Measurements from ENCODE around the gene PLCE1. TPM values are rescaled to one million over a fixed set of nuclear protein-coding genes. Genes with fewer than 3 reads are reported as not detected.
"Not testable (repeated sequence)": the region's sequence is repeated elsewhere in the genome, so short reads cannot be mapped to it uniquely, and the experiment has no call there.

PLCE1 gene
- polyA plus RNA-seq, 1 donor (not counting 4 experiments of a cell fraction or from before 2014, with no cell fraction given) = 0.01 TPM

DNA sequence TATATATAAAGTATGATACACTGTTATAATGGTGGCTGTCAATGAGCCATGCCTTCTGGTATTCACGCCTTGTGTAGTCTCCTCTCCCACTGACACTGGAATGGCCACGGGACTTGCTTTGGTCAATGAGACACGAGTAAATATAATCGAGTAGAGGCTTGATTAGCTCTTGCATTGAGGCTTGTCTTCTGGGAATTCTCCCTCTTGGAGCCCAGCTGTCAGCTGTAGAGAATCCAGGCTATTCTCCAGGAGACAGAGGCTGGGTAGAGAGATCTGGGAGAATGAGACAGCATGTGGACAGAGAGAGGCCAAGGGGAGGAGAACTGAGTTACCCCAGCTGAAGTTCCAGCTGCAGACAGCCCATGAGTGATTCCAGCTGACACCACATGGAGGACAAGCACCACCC, 25.2 kb upstream of the PLCE1 start:
- no peaks in the 10 kb centered on the region for H3K4me1 ChIP-seq (ENCODE audit: control insufficient read depth, extremely low read depth, insufficient read depth, low read length)
- dilution Hi-C loops (cut with MboI; ENCODE audit: extremely low pct_ligation_motif_present, low sequenced_read_pairs) = no loop called here
- FAIRE-seq = no peak

DNA sequence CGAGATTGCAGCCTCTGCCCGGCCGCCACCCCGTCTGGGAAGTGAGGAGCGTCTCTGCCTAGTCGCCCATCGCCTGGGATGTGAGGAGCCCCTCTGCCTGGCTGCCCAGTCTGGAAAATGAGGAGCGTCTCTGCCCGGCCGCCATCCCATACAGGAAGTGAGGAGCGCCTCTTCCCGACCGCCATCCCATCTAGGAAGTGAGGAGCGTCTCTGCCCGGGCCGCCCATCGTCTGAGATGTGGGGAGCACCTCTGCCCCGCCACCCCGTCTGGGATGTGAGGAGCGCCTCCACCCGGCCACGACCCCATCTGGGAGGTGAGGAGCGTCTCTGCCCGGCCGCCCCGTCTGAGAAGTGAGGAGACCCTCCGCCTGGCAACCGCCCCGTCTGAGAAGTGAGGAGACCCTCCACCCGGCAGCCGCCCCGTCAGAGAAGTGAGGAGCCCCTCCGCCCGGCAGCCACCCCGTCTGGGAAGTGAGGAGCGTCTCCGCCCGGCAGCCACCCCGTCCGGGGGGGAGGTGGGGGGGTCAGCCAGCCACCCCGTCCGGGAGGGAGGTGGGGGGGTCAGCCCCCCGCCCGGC, 23.2 kb upstream of the PLCE1 start:
- dilution Hi-C loops (cut with MboI; ENCODE audit: extremely low pct_ligation_motif_present, low sequenced_read_pairs); H3K4me3 ChIP-seq (ENCODE audit: control insufficient read depth in 2 of 3, extremely low read depth in 1 of 3, insufficient read depth in 2 of 3, low read depth in 1 of 3, low read length in 3 of 3); H3K4me1 ChIP-seq (ENCODE audit: control insufficient read depth, extremely low read depth, insufficient read depth, low read length); H3K79me2 ChIP-seq (ENCODE audit: control insufficient read depth, insufficient read depth, low read length); H4K20me1 ChIP-seq (ENCODE audit: control insufficient read depth, extremely low read depth, insufficient read depth, low read length); H3K36me3 ChIP-seq (ENCODE audit: control insufficient read depth in 2 of 2, extremely low read depth in 1 of 2, insufficient read depth in 2 of 2, low read length in 2 of 2); FAIRE-seq; H3K27me3 ChIP-seq (ENCODE audit: control insufficient read depth, extremely low read depth, insufficient read depth, low read length); H3K9me1 ChIP-seq (ENCODE audit: control insufficient read depth, extremely low read depth, insufficient read depth, low read length); H3K27ac ChIP-seq (ENCODE audit: control insufficient read depth, insufficient read depth, low read length); H3K9me3 ChIP-seq (ENCODE audit: control insufficient read depth, low read depth, low read length); H3K4me2 ChIP-seq (ENCODE audit: control insufficient read depth, extremely low read depth, insufficient read depth, low read depth, low read length); DNase-seq (ENCODE audit: low read depth, low spot score); H3K9ac ChIP-seq (ENCODE audit: control insufficient read depth, extremely low read depth, insufficient read depth, low read length); H2AFZ ChIP-seq (ENCODE audit: control insufficient read depth, low read length): not testable (repeated sequence)

More for the DNA sequence above, 25.2 kb upstream of the PLCE1 start:
- no peak overlapping the region for H3K27ac ChIP-seq (ENCODE audit: control insufficient read depth, insufficient read depth, low read length)
- DNase-seq (ENCODE audit: low read depth, low spot score) = no peak
- no peak overlapping the region for H2AFZ ChIP-seq (ENCODE audit: control insufficient read depth, low read length)
- H3K79me2 ChIP-seq (ENCODE audit: control insufficient read depth, insufficient read depth, low read length) = no peaks in the 10 kb centered on the region
- no peak overlapping the region for H3K4me2 ChIP-seq (ENCODE audit: control insufficient read depth, extremely low read depth, insufficient read depth, low read depth, low read length)
- no peaks in the 10 kb centered on the region for H3K9me1 ChIP-seq (ENCODE audit: control insufficient read depth, extremely low read depth, insufficient read depth, low read length)
- H4K20me1 ChIP-seq (ENCODE audit: control insufficient read depth, extremely low read depth, insufficient read depth, low read length) = no peaks in the 10 kb centered on the region
- no peaks in the 10 kb centered on the region for H3K36me3 ChIP-seq (ENCODE audit: control insufficient read depth in 2 of 2, extremely low read depth in 1 of 2, insufficient read depth in 2 of 2, low read length in 2 of 2)
- H3K9ac ChIP-seq (ENCODE audit: control insufficient read depth, extremely low read depth, insufficient read depth, low read length) = no peak overlapping the region
- H3K27me3 ChIP-seq (ENCODE audit: control insufficient read depth, extremely low read depth, insufficient read depth, low read length) = no peaks in the 10 kb centered on the region
- no peak overlapping the region for H3K4me3 ChIP-seq (ENCODE audit: control insufficient read depth in 2 of 3, extremely low read depth in 1 of 3, insufficient read depth in 2 of 3, low read depth in 1 of 3, low read length in 3 of 3)
- H3K9me3 ChIP-seq (ENCODE audit: control insufficient read depth, low read depth, low read length) = no peaks in the 10 kb centered on the region
- no peak for TF ChIP-seq EZH2 (IDR thresholded peaks at IDR 0.05; ENCODE audit: low read length)
- TF ChIP-seq, protein P1, sequence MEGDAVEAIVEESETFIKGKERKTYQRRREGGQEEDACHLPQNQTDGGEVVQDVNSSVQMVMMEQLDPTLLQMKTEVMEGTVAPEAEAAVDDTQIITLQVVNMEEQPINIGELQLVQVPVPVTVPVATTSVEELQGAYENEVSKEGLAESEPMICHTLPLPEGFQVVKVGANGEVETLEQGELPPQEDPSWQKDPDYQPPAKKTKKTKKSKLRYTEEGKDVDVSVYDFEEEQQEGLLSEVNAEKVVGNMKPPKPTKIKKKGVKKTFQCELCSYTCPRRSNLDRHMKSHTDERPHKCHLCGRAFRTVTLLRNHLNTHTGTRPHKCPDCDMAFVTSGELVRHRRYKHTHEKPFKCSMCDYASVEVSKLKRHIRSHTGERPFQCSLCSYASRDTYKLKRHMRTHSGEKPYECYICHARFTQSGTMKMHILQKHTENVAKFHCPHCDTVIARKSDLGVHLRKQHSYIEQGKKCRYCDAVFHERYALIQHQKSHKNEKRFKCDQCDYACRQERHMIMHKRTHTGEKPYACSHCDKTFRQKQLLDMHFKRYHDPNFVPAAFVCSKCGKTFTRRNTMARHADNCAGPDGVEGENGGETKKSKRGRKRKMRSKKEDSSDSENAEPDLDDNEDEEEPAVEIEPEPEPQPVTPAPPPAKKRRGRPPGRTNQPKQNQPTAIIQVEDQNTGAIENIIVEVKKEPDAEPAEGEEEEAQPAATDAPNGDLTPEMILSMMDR (optimal IDR thresholded peaks at IDR 0.05 in 1 of 3, IDR thresholded peaks at IDR 0.05 in 1 of 3, conservative IDR thresholded peaks at IDR 0.05 in 1 of 3; ENCODE audit: extremely low read depth in 1 of 3, insufficient read depth in 2 of 3, low read length in 3 of 3) = no peak
